Mucosa of gallbladder (tissue), 1 donor: Measurements from ENCODE around the gene PSMB2. TPM values are rescaled to one million over a fixed set of nuclear protein-coding genes. Genes with fewer than 3 reads are reported as not detected.

ENCODE experiments used
- DNase-seq: peaks from one replicate; pipeline ENCODE4 v3.0.0-alpha.2; 2020; ENCODE audit warnings: low spot score
- total RNA-seq: library from RNA; stranded (reverse); gene quantifications from one replicate; pipeline ENCODE4 v1.2.1, GENCODE V29; 2021
- donor health status: DM: no; HTN: no; CAD: no.

PSMB2 gene
- total RNA-seq, 1 donor from 2014 or later, result 40.1 TPM

GRCh38 chr1:35572296-35572695 lies 69.0 kb downstream of the PSMB2 start:
- DNase-seq, result no peak

- DNase-seq, result no peak
Observed at GRCh38 chr1:35571263-35571662, 70.1 kb downstream of the PSMB2 start.

GRCh38 chr1:35570589-35571137 lies 70.7 kb downstream of the PSMB2 start:
- DNase-seq, result no peak

- DNase-seq, result no peak
Observed at GRCh38 chr1:35569936-35570335, 71.4 kb downstream of the PSMB2 start.

- peak; percentile 69 for DNase-seq
Observed at GRCh38 chr1:35568975-35569395, 72.3 kb downstream of the PSMB2 start.

GRCh38 chr1:35567947-35568558 lies 73.3 kb downstream of the PSMB2 start:
- no peak for DNase-seq

- no peak for DNase-seq
Observed at GRCh38 chr1:35565742-35566133, 75.6 kb downstream of the PSMB2 start.

GRCh38 chr1:35564884-35565741 lies 76.2 kb downstream of the PSMB2 start:
- DNase-seq, result no peak

- peak; percentile 79 for DNase-seq
Observed at GRCh38 chr1:35564037-35564883, 77.1 kb downstream of the PSMB2 start.

GRCh38 chr1:35563166-35563565 lies 78.2 kb downstream of the PSMB2 start:
- no peak for DNase-seq

- DNase-seq, result no peak
Observed at GRCh38 chr1:35561972-35562680, 79.2 kb downstream of the PSMB2 start.

- no peak for DNase-seq
Observed at GRCh38 chr1:35561297-35561971, 79.9 kb downstream of the PSMB2 start.

GRCh38 chr1:35560256-35561225 lies 80.8 kb downstream of the PSMB2 start:
- peak; percentile 75 for DNase-seq

- DNase-seq, result no peak
Observed at GRCh38 chr1:35559317-35559944, 81.9 kb downstream of the PSMB2 start.

- DNase-seq, result no peak
Observed at GRCh38 chr1:35558374-35559316, 82.7 kb downstream of the PSMB2 start.

- peak; percentile 96 for DNase-seq
Observed at GRCh38 chr1:35557611-35558373, 83.5 kb downstream of the PSMB2 start, which contains the start of gene NCDN. NCDN (plus strand) TSS chr1:35557799; CDS start chr1:35558191, 392 bp downstream.

- peak; percentile 86 for DNase-seq
Observed at GRCh38 chr1:35557118-35557610, 84.2 kb downstream of the PSMB2 start, which contains the start of gene KIAA0319L. KIAA0319L (minus strand) TSS chr1:35557403; CDS start chr1:35554491, 2,912 bp downstream.
